CD4-positive, alpha-beta T cell treated with Interleukin-12 subunit alpha and Interleukin-12 subunit beta, for 1 hour (primary cell): ENCODE results near the gene HPSE2.
"Not testable (repeated sequence)": the region's sequence is repeated elsewhere in the genome, so short reads cannot be mapped to it uniquely, and the experiment has no call there.

Source experiments
- DNase-seq: peaks from one replicate; pipeline ENCODE4 v3.0.0-alpha.2; 2020

Gene HPSE2

DNA sequence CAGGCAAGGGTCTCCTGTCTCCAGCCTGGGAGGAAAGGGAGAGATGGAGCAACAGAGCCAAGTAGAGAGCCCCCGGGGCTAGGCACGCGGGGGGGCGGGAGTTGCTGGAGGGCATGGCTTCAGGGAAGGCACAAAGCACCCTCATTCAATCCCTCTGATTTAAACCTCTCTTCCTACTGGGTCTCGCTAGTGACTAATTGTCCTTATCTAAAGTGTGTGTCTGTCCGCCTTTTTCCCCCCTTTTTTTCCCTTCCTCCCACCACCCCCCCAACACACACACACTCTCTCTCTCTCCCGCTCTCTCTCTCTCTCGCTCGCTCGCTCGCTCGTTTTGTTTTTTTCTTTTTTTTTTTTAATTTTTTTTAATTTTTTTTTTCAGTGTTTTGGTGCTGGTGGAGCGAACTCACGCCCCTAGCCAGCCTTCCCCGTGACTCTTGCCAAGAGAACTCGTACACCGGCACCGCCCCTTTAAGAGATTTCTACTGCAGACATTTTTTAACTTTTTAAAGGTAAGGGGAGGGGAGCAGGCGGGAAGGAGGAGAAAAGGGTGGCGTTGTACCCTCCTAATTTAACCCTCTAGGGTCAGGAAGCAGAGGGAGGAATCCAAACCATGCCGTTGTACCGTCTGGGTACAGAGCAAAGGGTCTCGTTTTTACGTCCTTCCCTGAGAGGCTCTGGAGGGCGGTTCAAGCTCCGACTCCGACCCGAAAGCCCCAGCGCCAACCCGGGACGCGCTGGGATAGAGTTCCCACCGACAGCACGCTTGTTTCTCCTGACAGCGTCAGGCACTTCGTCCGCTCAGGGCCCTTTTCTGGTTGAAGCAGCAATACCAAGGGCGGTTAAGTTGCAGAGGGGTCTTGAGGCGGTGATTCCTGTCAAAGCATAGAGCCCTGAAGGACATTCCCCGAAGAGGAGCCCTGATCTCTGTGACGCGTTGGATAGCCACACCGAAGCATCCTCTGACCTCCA, at the start of gene HPSE2:
HPSE2 (minus strand) TSS at position 195 of the 969 bp plus-strand sequence.
- no peak for DNase-seq

GRCh38 chr10:99280472-99280871, 44.8 kb upstream of the HPSE2 start:
- no peak for DNase-seq

DNA sequence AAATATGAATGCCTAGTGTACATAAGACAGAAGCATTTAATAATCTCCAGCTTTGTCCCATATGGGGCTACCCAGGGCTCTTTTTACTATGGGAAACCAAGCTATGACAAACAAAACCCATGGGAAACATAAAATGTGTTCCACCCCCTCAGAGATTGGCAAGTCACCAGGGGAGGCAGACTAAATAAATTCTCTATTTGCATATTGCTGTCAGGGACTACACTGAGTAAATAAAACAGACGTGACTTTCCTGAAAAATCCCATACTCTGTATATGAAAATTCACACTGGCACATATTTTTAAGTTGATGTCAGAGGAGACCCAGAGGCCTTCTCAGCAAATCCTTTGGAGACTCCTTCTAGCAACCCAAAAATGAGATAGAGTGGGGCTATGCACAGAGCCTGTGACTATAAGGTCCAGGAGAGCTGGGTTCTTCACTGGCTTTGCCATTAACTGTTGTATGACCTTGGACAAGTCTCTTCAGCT, 44.0 kb upstream of the HPSE2 start:
- DNase-seq, result no peak

DNA sequence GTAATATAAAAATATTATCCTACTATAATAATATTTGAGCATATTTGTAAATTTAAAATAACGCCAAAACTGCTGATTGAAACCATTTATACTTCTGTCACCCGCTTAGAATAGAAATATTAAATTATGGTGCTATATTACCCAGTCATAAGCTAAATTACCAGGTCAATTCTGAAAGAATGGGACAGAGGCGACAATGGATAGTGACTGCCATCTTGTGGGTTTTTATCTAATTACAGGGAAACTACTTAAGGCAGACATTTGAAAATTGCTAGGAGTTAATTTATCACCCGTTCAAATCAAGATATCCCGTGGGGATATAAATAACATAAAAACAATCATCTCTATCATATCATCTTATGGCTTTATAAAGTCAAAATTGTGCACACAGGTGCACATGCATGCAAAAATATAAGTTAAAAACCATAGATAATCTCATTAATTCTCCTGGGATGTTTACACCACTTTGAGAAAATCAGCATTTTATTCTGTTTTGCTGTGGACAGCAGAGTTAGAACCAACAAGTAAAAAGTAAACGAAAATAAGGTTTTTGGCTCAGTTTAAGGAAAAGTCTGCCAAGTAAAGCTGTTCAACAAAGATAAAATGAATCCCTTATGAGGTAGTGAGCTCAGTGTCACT, 41.3 kb upstream of the HPSE2 start:
- DNase-seq, result no peak

DNA sequence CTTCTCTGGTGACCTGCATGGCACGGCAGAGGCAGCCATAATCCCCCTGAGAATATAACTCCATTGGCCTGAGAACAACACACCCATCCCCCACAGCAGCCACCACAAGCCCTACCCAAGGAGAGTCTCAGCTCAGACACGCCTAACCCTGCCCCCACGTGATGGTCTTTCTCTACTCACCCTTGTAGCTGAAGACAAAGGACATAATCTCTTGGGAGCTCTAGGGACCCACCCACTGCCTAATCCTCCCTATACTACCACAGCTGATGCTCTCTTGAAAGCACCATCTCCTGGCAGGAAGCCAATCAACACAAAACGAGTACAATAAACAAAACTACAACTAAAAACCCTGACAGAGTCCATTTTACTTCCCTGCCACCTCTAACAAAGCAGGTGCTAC, 30.7 kb upstream of the HPSE2 start:
- DNase-seq, result no peak

- no peak for DNase-seq
Observed at GRCh38 chr10:99248824-99249223, 13.2 kb upstream of the HPSE2 start.

GRCh38 chr10:99247893-99248292, 12.2 kb upstream of the HPSE2 start:
- not testable (repeated sequence) for DNase-seq

GRCh38 chr10:99236627-99237309, 1.1 kb upstream of the HPSE2 start:
- no peak for DNase-seq

- no peak for DNase-seq
Observed at GRCh38 chr10:99234791-99235657, 628 bp downstream of the HPSE2 start.

DNA sequence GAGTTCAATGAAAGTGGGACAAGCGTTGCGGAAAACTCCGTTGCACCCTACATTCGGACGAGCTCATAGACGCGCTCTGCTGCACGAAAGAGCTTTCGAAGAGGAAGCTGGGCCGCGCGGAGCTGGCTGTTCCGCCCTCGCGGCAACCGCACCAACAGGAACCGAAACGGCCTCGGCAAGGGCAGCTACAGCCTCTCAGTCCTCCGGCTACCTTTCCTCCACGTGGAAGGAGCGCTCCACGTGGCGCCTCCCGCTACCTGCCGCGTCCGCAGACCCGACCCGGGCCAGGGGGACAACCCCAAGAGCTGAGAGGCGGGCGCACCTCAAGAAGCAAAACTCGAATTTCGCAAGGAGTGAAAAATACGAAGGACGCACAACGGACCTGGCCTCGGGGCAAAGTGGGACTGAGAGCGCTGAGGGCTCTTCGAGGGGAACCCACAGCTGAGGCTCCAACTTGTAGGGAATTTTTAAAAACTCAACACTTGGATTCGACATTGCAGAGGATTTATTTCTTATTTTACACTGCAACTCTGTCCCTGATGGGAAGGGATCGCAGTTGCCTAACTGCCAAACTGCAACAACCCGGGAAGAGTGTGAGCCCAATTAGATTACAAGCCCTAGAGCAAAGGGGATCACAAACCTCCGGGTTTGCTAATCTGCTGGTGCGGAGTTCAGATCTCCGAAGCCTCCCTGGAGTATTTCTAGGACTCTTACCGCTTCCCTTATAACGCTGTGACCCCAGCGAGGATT, 1.4 kb downstream of the HPSE2 start:
- peak; percentile 30 for DNase-seq

- DNase-seq, result no peak
Observed at GRCh38 chr10:99233689-99234037, 2.0 kb downstream of the HPSE2 start.

GRCh38 chr10:99233000-99233688, 2.5 kb downstream of the HPSE2 start:
- DNase-seq, result no peak

DNA sequence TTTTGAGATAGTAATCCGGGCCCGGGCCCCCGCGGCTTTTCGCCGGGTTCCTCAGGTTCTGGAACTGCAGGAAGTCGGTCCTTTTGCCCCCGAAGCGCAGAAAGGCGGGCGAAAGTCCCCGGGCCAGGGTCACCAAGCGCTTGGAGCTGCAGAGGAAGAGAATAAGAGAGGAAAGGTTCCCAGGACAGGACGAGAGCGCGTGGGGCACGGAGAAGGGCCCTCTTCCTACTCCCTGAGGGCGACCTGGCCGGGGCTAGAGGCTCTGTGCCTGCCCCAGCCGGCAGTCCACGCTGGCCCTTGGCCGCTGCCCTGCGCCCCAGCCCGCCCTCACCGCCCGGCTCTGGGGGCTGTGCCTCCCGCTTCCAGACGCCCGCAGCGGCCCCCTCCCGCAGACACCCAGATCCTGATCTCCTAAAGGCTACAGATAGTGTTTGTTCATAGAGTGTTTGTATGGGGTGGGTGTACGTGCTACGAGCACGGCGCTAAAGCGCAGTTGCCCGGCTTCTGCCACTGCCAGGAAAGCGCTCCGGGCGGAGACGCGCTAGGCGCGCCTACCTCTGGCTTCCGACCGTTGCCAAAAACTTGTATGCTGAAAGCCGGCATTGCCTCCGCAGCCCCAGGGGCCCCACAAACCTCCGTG, 3.2 kb downstream of the HPSE2 start:
- no peak for DNase-seq

DNA sequence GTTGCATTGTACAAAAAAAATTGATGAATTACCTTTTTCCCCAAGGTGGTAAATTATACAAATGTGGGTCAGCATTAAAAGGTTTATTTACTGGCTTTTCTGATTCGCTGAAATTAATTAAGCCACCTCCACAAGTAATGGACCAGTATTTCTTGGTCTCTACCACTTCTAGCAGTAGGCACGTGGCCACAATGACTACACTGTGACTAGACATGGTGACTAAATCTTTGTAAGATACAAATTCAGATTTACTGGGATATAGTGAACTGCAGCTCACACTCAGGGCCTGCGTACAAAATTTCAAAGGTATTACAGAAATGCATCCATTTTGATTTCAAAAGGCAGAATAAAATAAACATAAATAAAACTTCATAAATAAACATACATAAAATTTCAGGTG, 10.9 kb downstream of the HPSE2 start:
- DNase-seq, result no peak

DNA sequence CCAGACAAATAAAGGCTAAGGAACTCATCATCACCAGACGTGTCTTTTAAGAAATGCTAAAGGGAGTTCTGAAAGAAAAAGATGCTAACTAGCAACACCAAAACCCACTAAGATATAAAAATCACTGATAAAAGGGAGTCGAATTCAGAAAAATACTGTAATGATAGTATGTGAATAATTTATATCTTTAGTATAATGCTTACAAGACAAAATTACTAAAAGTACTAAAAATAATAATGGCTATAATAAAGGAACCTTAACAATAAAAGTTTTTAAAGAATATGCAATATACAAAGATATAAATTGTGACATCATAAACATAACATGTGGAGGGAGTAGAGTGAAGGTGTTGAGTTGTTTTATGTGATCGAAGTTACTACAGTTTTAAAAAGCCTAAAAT, 28.3 kb downstream of the HPSE2 start:
- DNase-seq, result no peak

DNA sequence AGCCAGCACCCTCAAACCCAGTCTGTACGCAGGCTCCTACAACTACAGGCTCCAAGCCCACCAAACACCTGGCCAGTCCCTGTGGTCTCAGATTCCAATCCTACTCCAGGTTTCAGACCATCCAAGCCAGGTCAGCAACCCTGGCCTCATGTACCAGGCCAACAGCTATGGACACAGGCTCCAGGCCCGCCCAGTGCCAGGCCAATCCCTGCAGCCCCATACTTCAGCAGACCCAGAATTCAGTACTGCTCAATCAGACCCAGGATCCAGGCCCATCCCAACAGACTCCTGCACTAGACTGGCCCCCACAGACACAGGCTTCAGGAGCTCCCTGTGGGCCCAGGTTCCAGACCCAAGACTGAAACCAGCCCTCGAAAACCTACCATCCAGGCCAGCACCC, 32.3 kb downstream of the HPSE2 start:
- no peak for DNase-seq

DNA sequence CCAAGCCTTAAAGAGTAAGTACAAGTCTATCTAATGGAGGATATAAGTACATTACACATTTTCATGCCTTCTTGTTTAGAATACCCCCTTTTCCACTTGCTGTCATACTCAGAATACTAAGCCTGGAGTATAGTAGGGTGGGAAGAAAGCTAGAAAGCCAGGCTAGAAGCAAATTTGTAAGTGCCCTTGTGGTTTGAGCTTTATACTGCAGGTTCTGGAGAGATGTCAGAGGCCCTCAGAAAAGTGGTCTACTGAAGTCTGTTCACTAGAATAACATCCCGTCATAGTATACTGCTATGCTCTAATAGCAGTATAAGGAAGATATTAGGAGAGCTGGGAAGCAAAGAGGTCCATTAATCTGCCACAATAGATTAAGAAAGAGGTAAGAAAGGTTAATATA, 62.7 kb downstream of the HPSE2 start:
- DNase-seq, result no peak

DNA sequence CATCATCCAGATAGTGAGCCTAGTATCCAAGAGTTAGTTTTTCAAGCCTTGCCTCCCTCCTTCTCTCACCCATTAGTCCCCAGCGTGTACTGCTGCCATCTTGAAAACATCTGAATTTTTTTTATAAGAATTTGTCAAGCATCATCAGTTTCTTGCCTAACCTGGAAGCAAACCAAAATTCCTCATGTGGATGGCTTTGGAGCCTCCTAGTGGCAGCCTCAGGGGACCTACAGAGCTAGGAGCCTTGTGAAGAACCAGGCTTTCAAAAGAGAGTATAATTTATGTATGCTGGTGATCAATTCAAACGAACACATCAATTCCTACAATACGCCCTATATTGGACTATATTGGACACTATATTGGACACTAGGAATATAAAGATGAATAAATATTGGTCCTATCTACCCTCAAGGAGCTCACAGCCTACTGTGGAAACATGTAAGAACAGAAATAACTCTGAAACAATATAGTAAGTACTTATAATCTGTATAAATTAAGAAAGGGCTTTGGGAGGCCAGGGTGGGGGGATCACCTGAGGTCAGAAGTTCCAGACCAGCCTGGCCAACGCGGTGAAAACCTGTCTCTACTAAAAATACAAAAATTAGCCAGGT, 63.4 kb downstream of the HPSE2 start:
- DNase-seq, result no peak

DNA sequence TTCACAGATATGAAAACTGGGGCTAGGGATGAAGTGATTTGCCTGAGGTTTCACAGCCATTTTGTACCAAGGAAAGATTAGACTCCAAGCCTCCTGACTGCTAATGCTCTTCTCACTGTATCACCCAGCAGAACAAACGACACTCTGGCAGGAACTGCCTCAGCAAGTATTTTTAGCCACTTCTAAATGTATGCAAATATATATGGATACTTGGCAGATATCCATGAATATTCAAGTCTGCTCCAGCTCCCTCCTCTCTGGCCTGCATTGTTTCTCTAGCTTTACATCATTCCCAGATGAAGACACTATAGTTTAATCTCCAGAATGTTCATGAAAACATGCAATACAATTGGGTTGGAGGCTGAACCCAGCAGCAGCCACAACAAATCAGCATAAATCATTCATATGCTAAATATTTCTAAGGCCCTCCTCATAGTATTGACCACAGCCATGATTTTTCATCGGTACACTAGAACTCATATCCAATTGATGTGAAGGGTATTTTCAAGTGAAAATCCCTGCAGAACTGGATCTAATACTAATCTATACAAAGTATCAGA, 65.5 kb downstream of the HPSE2 start:
- no peak for DNase-seq

GRCh38 chr10:99161165-99161564, 74.5 kb downstream of the HPSE2 start:
- no peak for DNase-seq
